ENCODE results near the gene OSBP2. TPM values are rescaled to one million over a fixed set of nuclear protein-coding genes. Genes with fewer than 3 reads are reported as not detected.

The OSBP2 gene
- total RNA-seq, 4 donors from 2014 or later: 0.66 to 2.4 (median 1.6) TPM

- H3K4me3 ChIP-seq: no peak overlapping the region
Observed at GRCh38 chr22:30905696-30906341, 211.1 kb downstream of the OSBP2 start.

GRCh38 chr22:30906411-30906810, 211.7 kb downstream of the OSBP2 start:
- TF ChIP-seq CTCF (IDR thresholded peaks at IDR 0.05): no peak
- no peak for TF ChIP-seq EP300 (IDR thresholded peaks at IDR 0.05)
- no peak for TF ChIP-seq POLR2A (IDR thresholded peaks at IDR 0.05)
- H3K4me1 ChIP-seq: no peaks in the 10 kb centered on the region
- WGBS, 2 donors: 89 to 96% methylated on average over 9 of the region's 9 CpGs
- H3K27ac ChIP-seq: no peak overlapping the region
- no peaks in the 10 kb centered on the region for H3K9me3 ChIP-seq
- H3K36me3 ChIP-seq: peaks cover 0 to 49% (median 0%) of the 10 kb centered on the region in 3 donors
- DNase-seq (ENCODE audit: low spot score in 2 of 2): no peak
- H3K27me3 ChIP-seq: no peaks in the 10 kb centered on the region
- H3K4me3 ChIP-seq: no peak overlapping the region

More at GRCh38 chr22:30905696-30906341, 211.1 kb downstream of the OSBP2 start:
- DNase-seq (ENCODE audit: low spot score in 2 of 2): no peak
- Histone ChIP-seq H3K9me3 (peaks cover 0 to 2% (median 0%) of the 10 kb centered on the region in 4 donors), H3K27ac (no peak overlapping the region), H3K4me1 (no peaks in the 10 kb centered on the region), H3K27me3 (no peaks in the 10 kb centered on the region), H3K36me3 (peaks cover 0 to 55% (median 0%) of the 10 kb centered on the region in 3 donors)
- 94 to 95% methylated on average over 46 to 47 of the region's 49 CpGs for WGBS, 2 donors
- no peak for TF ChIP-seq POLR2A (IDR thresholded peaks at IDR 0.05)

- WGBS, 2 donors: 100% methylated on average over 1 of the region's 1 CpG
- no peak for DNase-seq (ENCODE audit: low spot score in 2 of 2)
- Histone ChIP-seq H3K4me3 (no peak overlapping the region), H3K9me3 (no peaks in the 10 kb centered on the region), H3K27me3 (no peaks in the 10 kb centered on the region), H3K27ac (no peak overlapping the region), H3K4me1 (no peaks in the 10 kb centered on the region), H3K36me3 (peaks cover 0 to 48% (median 0%) of the 10 kb centered on the region in 3 donors)
- TF ChIP-seq EP300 (IDR thresholded peaks at IDR 0.05): no peak
- TF ChIP-seq CTCF (IDR thresholded peaks at IDR 0.05): no peak
- no peak for TF ChIP-seq POLR2A (IDR thresholded peaks at IDR 0.05)
Observed at GRCh38 chr22:30906946-30907345, 212.3 kb downstream of the OSBP2 start.

GRCh38 chr22:30908051-30908461, 213.4 kb downstream of the OSBP2 start:
- no peak for DNase-seq (ENCODE audit: low spot score in 2 of 2)
- no peak overlapping the region for H3K27ac ChIP-seq
- TF ChIP-seq POLR2A (IDR thresholded peaks at IDR 0.05): no peak
- no peak for TF ChIP-seq EP300 (IDR thresholded peaks at IDR 0.05)
- no peak for TF ChIP-seq CTCF (IDR thresholded peaks at IDR 0.05)
- 87 to 88% methylated on average over 5 to 6 of the region's 6 CpGs for WGBS, 2 donors
- H3K4me1 ChIP-seq: no peaks in the 10 kb centered on the region
- peaks cover 0 to 39% (median 0%) of the 10 kb centered on the region in 3 donors for H3K36me3 ChIP-seq
- no peaks in the 10 kb centered on the region for H3K27me3 ChIP-seq
- H3K9me3 ChIP-seq: no peaks in the 10 kb centered on the region
- H3K4me3 ChIP-seq: no peak overlapping the region

GRCh38 chr22:30909306-30909705, 214.6 kb downstream of the OSBP2 start:
- TF ChIP-seq EP300 (IDR thresholded peaks at IDR 0.05) (no peak), POLR2A (IDR thresholded peaks at IDR 0.05) (no peak)
- H3K27ac ChIP-seq: no peak overlapping the region
- no peaks in the 10 kb centered on the region for H3K27me3 ChIP-seq
- 89 to 95% methylated on average over 5 of the region's 5 CpGs for WGBS, 2 donors
- peaks cover 0 to 31% (median 0%) of the 10 kb centered on the region in 3 donors for H3K36me3 ChIP-seq
- no peaks in the 10 kb centered on the region for H3K9me3 ChIP-seq
- no peaks in the 10 kb centered on the region for H3K4me1 ChIP-seq
- DNase-seq (ENCODE audit: low spot score in 2 of 2): no peak
- H3K4me3 ChIP-seq: no peak overlapping the region

- Histone ChIP-seq H3K27me3 (no peaks in the 10 kb centered on the region), H3K9me3 (peaks cover 0 to 8% (median 2%) of the 10 kb centered on the region in 4 donors), H3K4me1 (no peaks in the 10 kb centered on the region), H3K36me3 (peaks cover 0 to 31% (median 0%) of the 10 kb centered on the region in 3 donors), H3K4me3 (no peak overlapping the region), H3K27ac (no peak overlapping the region)
- WGBS, 2 donors: 86 to 87% methylated on average over 2 of the region's 2 CpGs
- DNase-seq (ENCODE audit: low spot score in 2 of 2): no peak
- TF ChIP-seq POLR2A (IDR thresholded peaks at IDR 0.05): no peak
- no peak for TF ChIP-seq CTCF (IDR thresholded peaks at IDR 0.05)
- no peak for TF ChIP-seq EP300 (IDR thresholded peaks at IDR 0.05)
Observed at GRCh38 chr22:30910358-30910757, 215.7 kb downstream of the OSBP2 start.

All from tibial nerve (tissue), 4 donors.